SK-N-SH (cell line): ENCODE measurements around the gene MYO16. TPM values are rescaled to one million over a fixed set of nuclear protein-coding genes. Genes with fewer than 3 reads are reported as not detected.

Experiments used
- CTCF ChIA-PET: fragments of 300-600, 350-600 bp; formaldehyde crosslinking; extraction: SDS; loops from one replicate; lab custom pipeline; 2021; lab: Yijun Ruan, JAX
- POLR2A ChIA-PET: fragments of 350-600 bp; sonication (Branson Sonifier 250); formaldehyde crosslinking; extraction: SDS; loops from one replicate; lab custom pipeline; 2020; ENCODE audit warnings: antibody characterized with exemption, inconsistent platforms; lab: Yijun Ruan, JAX
- DNase-seq: peaks from one replicate; pipeline ENCODE4 v3.0.0; 2012
- H2AFZ ChIP-seq: fragments of 200-600 bp; sonication (generic); 2 replicates; pipeline ENCODE4 v1.8.1; 2016; ENCODE audit warnings: antibody characterized with exemption, mild to moderate bottlenecking, low read depth
- H3F3A ChIP-seq: fragments of 200-600 bp; sonication (generic); replicated peaks from 2 replicates; pipeline ENCODE3; 2016; ENCODE audit warnings: antibody characterized with exemption, mild to moderate bottlenecking; ENCODE audit not compliant: insufficient read depth
- H3K27ac ChIP-seq, 2 experiments: fragments of 200-500 bp in 1 of 2; fragments of 200-600 bp in 1 of 2; sonication (Bioruptor generic) in 1 of 2; sonication (generic), shearing (Covaris generic) in 1 of 2; 2 replicates each; pipeline versions ENCODE4 v1.5.1 to v1.6.1; 2014 to 2016; ENCODE audit warnings: low read depth in 2 of 2, inconsistent platforms in 1 of 2, low read length in 1 of 2, mild to moderate bottlenecking in 1 of 2, mixed read lengths in 1 of 2
- H3K27me3 ChIP-seq: fragments of 200-600 bp; sonication (generic), shearing (Covaris generic); 2 replicates; pipeline ENCODE4 v1.6.1; 2016; ENCODE audit warnings: mixed run types; ENCODE audit not compliant: insufficient read depth
- H3K36me3 ChIP-seq, 2 experiments: fragments of 200-500 bp in 1 of 2; fragments of 200-600 bp in 1 of 2; sonication (Bioruptor generic) in 1 of 2; sonication (generic) in 1 of 2; replicated peaks in 1 of 2; 2 replicates each; pipeline versions ENCODE3 to v1.5.1; 2014 to 2016; ENCODE audit warnings: low read length in 1 of 2, mild to moderate bottlenecking in 1 of 2; ENCODE audit not compliant: insufficient read depth in 2 of 2, control insufficient read depth in 1 of 2
- H3K4me1 ChIP-seq, 2 experiments: fragments of 200-500 bp in 1 of 2; fragments of 200-600 bp in 1 of 2; sonication (Bioruptor generic) in 1 of 2; sonication (generic), shearing (Covaris generic) in 1 of 2; 2 replicates each; pipeline versions ENCODE4 v1.5.1 to v1.6.1; 2014 to 2016; ENCODE audit warnings: low read depth in 1 of 2, low read length in 1 of 2, mixed run types in 1 of 2; ENCODE audit not compliant: insufficient read depth in 2 of 2, control insufficient read depth in 1 of 2
- H3K4me2 ChIP-seq: fragments of 200-600 bp; sonication (generic), shearing (Covaris generic); 2 replicates; pipeline ENCODE4 v1.6.1; 2017; ENCODE audit warnings: mixed run types
- H3K4me3 ChIP-seq, 2 experiments: fragments of 200-500 bp in 1 of 2; fragments of 200-600 bp in 1 of 2; sonication (Bioruptor generic) in 1 of 2; sonication (generic), shearing (Covaris generic) in 1 of 2; 2 replicates each; pipeline versions ENCODE4 v1.5.1 to v1.8.1; 2014 to 2016; ENCODE audit warnings: low read depth in 2 of 2, inconsistent platforms in 1 of 2, low read length in 1 of 2, mild to moderate bottlenecking in 1 of 2, mixed read lengths in 1 of 2, moderate library complexity in 1 of 2
- H3K79me2 ChIP-seq: fragments of 200-600 bp; sonication (generic); 2 replicates; pipeline ENCODE4 v1.8.1; 2017; ENCODE audit warnings: mild to moderate bottlenecking; ENCODE audit not compliant: insufficient read depth
- H3K9ac ChIP-seq: fragments of 200-600 bp; sonication (generic); 2 replicates; pipeline ENCODE4 v1.6.1; 2017; ENCODE audit warnings: mixed run types
- H3K9me2 ChIP-seq: fragments of 200-600 bp; sonication (generic); 2 replicates; pipeline ENCODE4 v1.6.1; 2017; ENCODE audit warnings: mixed run types
- H3K9me3 ChIP-seq: fragments of 200-600 bp; sonication (generic); 2 replicates; pipeline ENCODE4 v1.6.1; 2017; ENCODE audit warnings: mixed run types, mild to moderate bottlenecking, moderate library complexity
- H4K20me1 ChIP-seq: fragments of 200-600 bp; sonication (generic); 2 replicates; pipeline ENCODE4 v1.6.1; 2017; ENCODE audit warnings: mild to moderate bottlenecking, mixed run types; ENCODE audit not compliant: insufficient read depth
- CHD2 ChIP-seq: fragments of 150-350 bp; IDR thresholded peaks from 2 replicates; pipeline ENCODE4 v1.6.1; 2018; ENCODE audit warnings: low read length; ENCODE audit not compliant: partially characterized antibody
- ELF1 ChIP-seq: IDR thresholded peaks from 2 replicates; pipeline ENCODE4 v1.4.0; 2012
- EP300 ChIP-seq, 2 experiments: IDR thresholded peaks; 2 replicates each; pipeline versions ENCODE4 v1.4.0 to v1.6.1; 2012; ENCODE audit warnings: borderline replicate concordance in 1 of 2, low read depth in 1 of 2, low read length in 1 of 2
- FOSL2 ChIP-seq: IDR thresholded peaks from 2 replicates; pipeline ENCODE4 v1.4.0; 2012; ENCODE audit warnings: low read depth, mild to moderate bottlenecking, moderate library complexity, borderline replicate concordance
- FOXJ3 ChIP-seq: sonication (generic); formaldehyde crosslinking; IDR thresholded peaks from 2 replicates; pipeline ENCODE4 v1.5.1; 2020; ENCODE audit warnings: mild to moderate bottlenecking, missing genetic modification reagents
- GABPA ChIP-seq: IDR thresholded peaks from 2 replicates; pipeline ENCODE4 v1.4.0; 2012; ENCODE audit warnings: low read depth, mild to moderate bottlenecking
- GATA2 ChIP-seq: sonication (generic); formaldehyde crosslinking; IDR thresholded peaks from 2 replicates; pipeline ENCODE4 v1.5.0; 2020; ENCODE audit warnings: mild to moderate bottlenecking, missing genetic modification reagents
- MEF2A ChIP-seq: IDR thresholded peaks from 2 replicates; pipeline ENCODE4 v1.4.0; 2012; ENCODE audit warnings: low read depth, borderline replicate concordance
- MXI1 ChIP-seq: IDR thresholded peaks from 2 replicates; pipeline ENCODE4 v1.6.1; 2012; ENCODE audit warnings: mild to moderate bottlenecking, low read depth, low read length, improper control_type of control experiment
- NRF1 ChIP-seq: IDR thresholded peaks from 2 replicates; pipeline ENCODE4 v1.6.1; 2012; ENCODE audit warnings: low read depth, mild to moderate bottlenecking, low read length
- PBX3 ChIP-seq: IDR thresholded peaks from 2 replicates; pipeline ENCODE4; 2012
- POLR2AphosphoS5 ChIP-seq: IDR thresholded peaks from 2 replicates; pipeline ENCODE4 v1.6.1; 2012; ENCODE audit warnings: low read depth, low read length
- RAD21 ChIP-seq: IDR thresholded peaks from 2 replicates; pipeline ENCODE4 v1.6.1; 2012; ENCODE audit warnings: mild to moderate bottlenecking, low read length
- RCOR1 ChIP-seq: fragments of 150-350 bp; IDR thresholded peaks from 2 replicates; pipeline ENCODE4 v1.6.1; 2017; ENCODE audit warnings: antibody characterized with exemption, low read length
- RXRA ChIP-seq: IDR thresholded peaks from 2 replicates; pipeline ENCODE4 v1.4.0; 2012; ENCODE audit warnings: low read depth, mild to moderate bottlenecking, borderline replicate concordance
- TAF1 ChIP-seq: IDR thresholded peaks from 2 replicates; pipeline ENCODE4 v1.6.1; 2012; ENCODE audit warnings: low read depth, mild to moderate bottlenecking, low read length, moderate library complexity, borderline replicate concordance
- TCF12 ChIP-seq: IDR thresholded peaks from 2 replicates; pipeline ENCODE4 v1.4.0; 2012
- USF1 ChIP-seq: IDR thresholded peaks from 2 replicates; pipeline ENCODE4 v1.4.0; 2012; ENCODE audit warnings: low read depth, borderline replicate concordance
- ZBTB33 ChIP-seq: IDR thresholded peaks from 2 replicates; pipeline ENCODE4 v1.4.0; 2012; ENCODE audit warnings: low read depth, borderline replicate concordance
- WGBS: methylation state at CpG from one replicate; pipeline ENCODE4 v1.1.6; 2017; ENCODE audit warnings: low lambda C conversion rate; 5-methylcytosine and 5-hydroxymethylcytosine counted together
- polyA plus RNA-seq, 3 experiments: library from polyadenylated mRNA; depleted of rRNA; stranded (reverse); fragments of >200 nt; gene quantifications; 2 replicates each; pipeline ENCODE4 v1.2.3, GENCODE V29; 2012

The MYO16 gene
- polyA plus RNA-seq, 1 of the 3 experiments (the other 2 are of a cell fraction) = 0.07 TPM

GRCh38 chr13:109007946-109008345, 378.5 kb downstream of the MYO16 start:
- no peak overlapping the region for H3K4me3 ChIP-seq
- CTCF ChIA-PET = no interaction called here
- H2AFZ ChIP-seq = 0 out of 2 replicates have a peak overlapping the region, but pooled peaks have one; percentile 22
- no peak overlapping the region for H3K4me2 ChIP-seq
- DNase-seq = no peak
- WGBS = 22% methylated on average over 3 of the region's 3 CpGs
- TF ChIP-seq POLR2AphosphoS5 (no peak), TAF1 (no peak), ELF1 (no peak), GABPA (no peak), ZBTB33 (no peak)
- no peak overlapping the region for H3K27ac ChIP-seq
- no peaks in the 10 kb centered on the region for H3K9me2 ChIP-seq
- H3K9me3 ChIP-seq = no peaks in the 10 kb centered on the region
- H3F3A ChIP-seq = no peaks in the 10 kb centered on the region
- H3K9ac ChIP-seq = no peak overlapping the region
- H3K4me1 ChIP-seq = no peaks in the 10 kb centered on the region; a peak in 1 of 4 replicates
- no peaks in the 10 kb centered on the region for H3K27me3 ChIP-seq
- H3K79me2 ChIP-seq = no peaks in the 10 kb centered on the region
- H4K20me1 ChIP-seq = no peaks in the 10 kb centered on the region
- no peaks in the 10 kb centered on the region for H3K36me3 ChIP-seq
- POLR2A ChIA-PET = no interaction called here

- H3K79me2 ChIP-seq = no peaks in the 10 kb centered on the region
- no peak overlapping the region for H2AFZ ChIP-seq
- no peak for DNase-seq
- TF ChIP-seq MEF2A (no peak), GABPA (no peak), USF1 (no peak), PBX3 (no peak), POLR2AphosphoS5 (no peak), RCOR1 (no peak), RXRA (no peak), MXI1 (no peak), NRF1 (no peak), TAF1 (no peak), ELF1 (no peak), GATA2 (CRISPR knock-in tag) (no peak), CHD2 (no peak), EP300 (IDR thresholded peaks at IDR 0.05; ENCODE audit: borderline replicate concordance in 1 of 2, low read depth in 1 of 2, low read length in 1 of 2) (no peak), TCF12 (no peak), RAD21 (no peak), ZBTB33 (no peak), FOXJ3 (CRISPR knock-in tag) (no peak), FOSL2 (no peak)
- H3F3A ChIP-seq = no peaks in the 10 kb centered on the region
- no peaks in the 10 kb centered on the region for H3K27me3 ChIP-seq
- no peaks in the 10 kb centered on the region; a peak in 1 of 4 replicates for H3K4me1 ChIP-seq
- H3K4me2 ChIP-seq = no peak overlapping the region
- no peaks in the 10 kb centered on the region for H3K36me3 ChIP-seq
- POLR2A ChIA-PET = no interaction called here
- no peak overlapping the region for H3K9ac ChIP-seq
- CTCF ChIA-PET = no interaction called here
- H4K20me1 ChIP-seq = no peaks in the 10 kb centered on the region
- WGBS = 62% methylated on average over 4 of the region's 4 CpGs
- H3K4me3 ChIP-seq = no peak overlapping the region
- no peak overlapping the region for H3K27ac ChIP-seq
- no peaks in the 10 kb centered on the region for H3K9me3 ChIP-seq
- H3K9me2 ChIP-seq = no peaks in the 10 kb centered on the region
These were observed 380.3 kb downstream of the MYO16 start for GRCh38 chr13:109009756-109010155.
